Nephron (organoid): ENCODE data around the gene BRINP2.

Experiments used
- H3K27ac Mint-ChIP-seq, 3 experiments: 2 replicates each; pipeline ENCODE4 v1.8.0; 2020; ENCODE audit warnings: mixed read lengths in 3 of 3, mild to moderate bottlenecking in 2 of 3, moderate library complexity in 1 of 3
- H3K27me3 Mint-ChIP-seq: 2 replicates; pipeline ENCODE4 v1.8.0; 2021; ENCODE audit warnings: low read depth, mild to moderate bottlenecking, moderate library complexity, mixed read lengths
- H3K36me3 Mint-ChIP-seq: 2 replicates; pipeline ENCODE4 v1.8.0; 2020; ENCODE audit warnings: low read depth, mixed read lengths
- H3K4me1 Mint-ChIP-seq: 2 replicates; pipeline ENCODE4 v1.8.0; 2020; ENCODE audit warnings: mixed read lengths
- H3K4me3 Mint-ChIP-seq, 3 experiments: 2 replicates each; pipeline ENCODE4 v1.8.0; 2020; ENCODE audit warnings: mild to moderate bottlenecking in 3 of 3, mixed read lengths in 3 of 3, moderate library complexity in 2 of 3
- H3K9me3 Mint-ChIP-seq: 2 replicates; pipeline ENCODE4 v1.8.0; 2020; ENCODE audit warnings: mixed read lengths
- CTCF ChIP-seq, 3 experiments: fragments of 200-600 bp; sonication (generic); IDR thresholded peaks; one replicate each; pipeline ENCODE4 v1.5.0; 2021; ENCODE audit warnings: antibody characterized with exemption in 3 of 3; ENCODE audit not compliant: unreplicated experiment in 3 of 3

The BRINP2 gene

GRCh38 chr1:177282976-177283375, 112.2 kb downstream of the BRINP2 start:
- Mint-ChIP-seq H3K27ac (no peak overlapping the region), H3K27me3 (peaks cover 20% of the 10 kb centered on the region), H3K4me3 (no peak overlapping the region), H3K4me1 (peaks cover 8% of the 10 kb centered on the region), H3K9me3 (no peaks in the 10 kb centered on the region), H3K36me3 (no peaks in the 10 kb centered on the region)
- no peak for TF ChIP-seq CTCF (IDR thresholded peaks at IDR 0.05; ENCODE audit: unreplicated experiment in 3 of 3)

GRCh38 chr1:177283380-177283779, 112.6 kb downstream of the BRINP2 start:
- Mint-ChIP-seq H3K4me3 (no peak overlapping the region), H3K4me1 (peaks cover 11% of the 10 kb centered on the region), H3K36me3 (no peaks in the 10 kb centered on the region), H3K9me3 (no peaks in the 10 kb centered on the region), H3K27me3 (peaks cover 20% of the 10 kb centered on the region), H3K27ac (no peak overlapping the region)
- no peak for TF ChIP-seq CTCF (IDR thresholded peaks at IDR 0.05; ENCODE audit: unreplicated experiment in 3 of 3)

GRCh38 chr1:177286396-177286795, 115.6 kb downstream of the BRINP2 start:
- H3K9me3 Mint-ChIP-seq: no peaks in the 10 kb centered on the region
- H3K27me3 Mint-ChIP-seq: peaks cover 8% of the 10 kb centered on the region
- H3K27ac Mint-ChIP-seq: no peak overlapping the region
- no peaks in the 10 kb centered on the region for H3K36me3 Mint-ChIP-seq
- no peak for TF ChIP-seq CTCF (IDR thresholded peaks at IDR 0.05; ENCODE audit: unreplicated experiment in 3 of 3)
- peaks cover 11% of the 10 kb centered on the region for H3K4me1 Mint-ChIP-seq
- no peak overlapping the region for H3K4me3 Mint-ChIP-seq

GRCh38 chr1:177287270-177287669, 116.5 kb downstream of the BRINP2 start:
- Mint-ChIP-seq H3K27me3 (peaks cover 8% of the 10 kb centered on the region), H3K9me3 (no peaks in the 10 kb centered on the region), H3K27ac (peak overlapping the region in 2 of 3 experiments; percentile 2 to 17), H3K36me3 (no peaks in the 10 kb centered on the region), H3K4me1 (peaks cover 11% of the 10 kb centered on the region), H3K4me3 (no peak overlapping the region)
- no peak for TF ChIP-seq CTCF (IDR thresholded peaks at IDR 0.05; ENCODE audit: unreplicated experiment in 3 of 3)

GRCh38 chr1:177287994-177288393, 117.2 kb downstream of the BRINP2 start:
- no peaks in the 10 kb centered on the region for H3K9me3 Mint-ChIP-seq
- peaks cover 11% of the 10 kb centered on the region for H3K4me1 Mint-ChIP-seq
- no peak overlapping the region for H3K4me3 Mint-ChIP-seq
- H3K36me3 Mint-ChIP-seq: no peaks in the 10 kb centered on the region
- H3K27ac Mint-ChIP-seq: no peak overlapping the region
- peaks cover 8% of the 10 kb centered on the region for H3K27me3 Mint-ChIP-seq
- TF ChIP-seq CTCF (IDR thresholded peaks at IDR 0.05; ENCODE audit: unreplicated experiment in 3 of 3): no peak

- no peak overlapping the region for H3K27ac Mint-ChIP-seq
- no peaks in the 10 kb centered on the region for H3K36me3 Mint-ChIP-seq
- no peak for TF ChIP-seq CTCF (IDR thresholded peaks at IDR 0.05; ENCODE audit: unreplicated experiment in 3 of 3)
- H3K27me3 Mint-ChIP-seq: no peaks in the 10 kb centered on the region
- H3K4me3 Mint-ChIP-seq: no peak overlapping the region
- H3K4me1 Mint-ChIP-seq: peaks cover 11% of the 10 kb centered on the region
- H3K9me3 Mint-ChIP-seq: peaks cover 4% of the 10 kb centered on the region
Observed at GRCh38 chr1:177289532-177289931, 118.8 kb downstream of the BRINP2 start.
